ENCODE results near the gene PFN3.

Gene PFN3

DNA sequence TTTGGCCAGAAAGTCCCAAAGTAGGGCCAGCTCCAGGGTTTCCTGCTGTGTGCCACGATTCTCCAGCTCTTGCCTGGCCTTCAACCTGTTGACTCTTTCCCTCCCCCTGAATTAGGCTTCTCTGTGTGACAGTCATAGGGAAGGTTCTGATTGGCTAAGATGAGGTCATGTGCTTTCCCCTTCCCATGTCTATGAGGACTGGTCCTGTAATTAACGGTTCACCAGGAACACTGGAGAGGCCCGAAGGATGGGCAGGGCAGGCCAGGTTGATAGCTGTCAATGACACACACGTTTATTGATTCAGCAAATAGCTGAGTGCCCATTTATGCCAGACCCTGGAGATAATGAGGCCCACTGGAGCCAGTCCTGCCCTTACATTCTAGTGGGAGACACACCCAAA is 37.2 kb upstream of the PFN3 start:
- no peak overlapping the region for H2AFZ ChIP-seq (ENCODE audit: low read depth)
- no peaks in the 10 kb centered on the region for H3K79me2 ChIP-seq (ENCODE audit: insufficient read depth, low read depth)
- H3K36me3 ChIP-seq (ENCODE audit: insufficient read depth): no peaks in the 10 kb centered on the region
- H3K27ac ChIP-seq: no peak overlapping the region
- H3K4me1 ChIP-seq (ENCODE audit: low read depth, poor library complexity, severe bottlenecking): peaks cover 4% of the 10 kb centered on the region
- TF ChIP-seq, protein P1, sequence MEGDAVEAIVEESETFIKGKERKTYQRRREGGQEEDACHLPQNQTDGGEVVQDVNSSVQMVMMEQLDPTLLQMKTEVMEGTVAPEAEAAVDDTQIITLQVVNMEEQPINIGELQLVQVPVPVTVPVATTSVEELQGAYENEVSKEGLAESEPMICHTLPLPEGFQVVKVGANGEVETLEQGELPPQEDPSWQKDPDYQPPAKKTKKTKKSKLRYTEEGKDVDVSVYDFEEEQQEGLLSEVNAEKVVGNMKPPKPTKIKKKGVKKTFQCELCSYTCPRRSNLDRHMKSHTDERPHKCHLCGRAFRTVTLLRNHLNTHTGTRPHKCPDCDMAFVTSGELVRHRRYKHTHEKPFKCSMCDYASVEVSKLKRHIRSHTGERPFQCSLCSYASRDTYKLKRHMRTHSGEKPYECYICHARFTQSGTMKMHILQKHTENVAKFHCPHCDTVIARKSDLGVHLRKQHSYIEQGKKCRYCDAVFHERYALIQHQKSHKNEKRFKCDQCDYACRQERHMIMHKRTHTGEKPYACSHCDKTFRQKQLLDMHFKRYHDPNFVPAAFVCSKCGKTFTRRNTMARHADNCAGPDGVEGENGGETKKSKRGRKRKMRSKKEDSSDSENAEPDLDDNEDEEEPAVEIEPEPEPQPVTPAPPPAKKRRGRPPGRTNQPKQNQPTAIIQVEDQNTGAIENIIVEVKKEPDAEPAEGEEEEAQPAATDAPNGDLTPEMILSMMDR (conservative IDR thresholded peaks at IDR 0.05; ENCODE audit: low read depth, low read length): no peak
- no peaks in the 10 kb centered on the region for H4K20me1 ChIP-seq (ENCODE audit: insufficient read depth)
- no peaks in the 10 kb centered on the region for H3K27me3 ChIP-seq (ENCODE audit: insufficient read depth, low read depth)
- H3K4me3 ChIP-seq (IDR thresholded peaks at IDR 0.05; ENCODE audit: insufficient read depth, low read depth, low read length): no peak overlapping the region
- no peak overlapping the region for H3K4me2 ChIP-seq
- H3K9ac ChIP-seq: no peak overlapping the region

DNA sequence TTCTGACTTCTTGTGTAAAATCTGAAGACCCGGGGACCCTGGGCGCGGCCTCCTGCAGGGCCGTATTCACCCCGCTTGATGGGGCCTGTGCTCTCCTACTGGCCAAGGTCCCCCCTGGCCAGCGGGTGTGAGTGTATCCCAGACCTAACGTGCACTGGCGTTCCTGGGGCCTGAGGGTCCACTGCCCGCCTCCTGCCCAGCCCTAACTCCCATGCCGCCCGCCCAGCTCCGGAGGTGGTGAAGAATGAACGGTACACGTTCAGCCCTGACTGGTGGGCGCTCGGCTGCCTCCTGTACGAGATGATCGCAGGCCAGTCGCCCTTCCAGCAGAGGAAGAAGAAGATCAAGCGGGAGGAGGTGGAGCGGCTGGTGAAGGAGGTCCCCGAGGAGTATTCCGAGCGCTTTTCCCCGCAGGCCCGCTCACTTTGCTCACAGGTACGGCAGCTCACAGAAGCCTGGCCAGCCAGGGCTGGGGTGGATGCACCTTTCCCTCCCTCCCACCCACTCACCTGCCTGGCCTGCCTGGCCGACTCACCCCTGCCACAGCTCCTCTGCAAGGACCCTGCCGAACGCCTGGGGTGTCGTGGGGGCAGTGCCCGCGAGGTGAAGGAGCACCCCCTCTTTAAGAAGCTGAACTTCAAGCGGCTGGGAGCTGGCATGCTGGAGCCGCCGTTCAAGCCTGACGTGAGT is 35.5 kb upstream of the PFN3 start:
- Histone ChIP-seq H4K20me1 (ENCODE audit: insufficient read depth) (no peaks in the 10 kb centered on the region), H3K36me3 (ENCODE audit: insufficient read depth) (no peaks in the 10 kb centered on the region), H3K4me1 (ENCODE audit: low read depth, poor library complexity, severe bottlenecking) (peaks cover 19% of the 10 kb centered on the region), H3K79me2 (ENCODE audit: insufficient read depth, low read depth) (no peaks in the 10 kb centered on the region), H3K4me2 (no peak overlapping the region), H3K9ac (no peak overlapping the region), H3K27me3 (ENCODE audit: insufficient read depth, low read depth) (no peaks in the 10 kb centered on the region), H3K4me3 (IDR thresholded peaks at IDR 0.05; ENCODE audit: insufficient read depth, low read depth, low read length) (no peak overlapping the region), H2AFZ (ENCODE audit: low read depth) (no peak overlapping the region), H3K27ac (no peak overlapping the region)
- TF ChIP-seq, protein P1 (conservative IDR thresholded peaks at IDR 0.05; ENCODE audit: low read depth, low read length): no peak

DNA sequence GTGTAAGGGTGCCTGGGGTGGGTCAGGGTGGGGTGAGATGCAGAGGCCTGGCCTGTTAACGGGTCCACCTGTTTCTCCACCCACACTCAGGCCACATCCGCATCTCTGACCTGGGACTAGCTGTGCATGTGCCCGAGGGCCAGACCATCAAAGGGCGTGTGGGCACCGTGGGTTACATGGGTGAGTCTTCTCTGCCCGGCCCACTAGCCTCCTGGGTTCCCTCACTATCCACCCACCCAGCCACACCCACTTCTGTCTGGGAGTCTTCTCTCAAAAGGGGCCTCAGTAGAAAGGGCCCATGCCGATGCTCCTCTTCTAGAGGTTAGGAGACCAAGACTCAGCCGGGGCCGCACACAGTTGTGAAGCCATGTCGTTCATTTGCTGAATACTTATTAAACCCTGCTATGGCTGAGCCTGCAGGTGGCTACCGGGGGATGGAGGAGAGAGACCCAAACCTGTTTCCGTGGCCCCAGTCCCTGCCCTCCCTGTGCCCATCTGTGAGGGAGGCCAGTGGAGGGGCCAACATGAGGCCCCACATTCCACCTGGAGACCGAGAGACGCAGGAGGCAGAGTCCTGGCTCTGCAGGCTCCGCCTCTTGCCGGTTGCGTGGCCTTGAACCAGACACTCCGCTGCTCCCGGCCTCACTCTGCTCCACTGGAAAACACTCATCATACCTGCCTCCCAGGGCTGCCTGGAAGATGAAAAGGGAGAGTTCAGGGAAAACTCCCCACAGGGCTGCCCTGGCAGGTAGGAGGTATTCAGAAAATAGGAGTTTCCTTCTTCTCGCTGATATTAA is 34.7 kb upstream of the PFN3 start:
- TF ChIP-seq, protein P1 (conservative IDR thresholded peaks at IDR 0.05; ENCODE audit: low read depth, low read length): no peak
- no peaks in the 10 kb centered on the region for H3K27me3 ChIP-seq (ENCODE audit: insufficient read depth, low read depth)
- H3K27ac ChIP-seq: no peak overlapping the region
- H3K4me2 ChIP-seq: no peak overlapping the region
- peaks cover 28% of the 10 kb centered on the region for H3K4me1 ChIP-seq (ENCODE audit: low read depth, poor library complexity, severe bottlenecking)
- H3K4me3 ChIP-seq (IDR thresholded peaks at IDR 0.05; ENCODE audit: insufficient read depth, low read depth, low read length): no peak overlapping the region
- H3K9ac ChIP-seq: no peak overlapping the region
- H4K20me1 ChIP-seq (ENCODE audit: insufficient read depth): no peaks in the 10 kb centered on the region
- no peaks in the 10 kb centered on the region for H3K79me2 ChIP-seq (ENCODE audit: insufficient read depth, low read depth)
- H2AFZ ChIP-seq (ENCODE audit: low read depth): no peak overlapping the region
- no peaks in the 10 kb centered on the region for H3K36me3 ChIP-seq (ENCODE audit: insufficient read depth)

DNA sequence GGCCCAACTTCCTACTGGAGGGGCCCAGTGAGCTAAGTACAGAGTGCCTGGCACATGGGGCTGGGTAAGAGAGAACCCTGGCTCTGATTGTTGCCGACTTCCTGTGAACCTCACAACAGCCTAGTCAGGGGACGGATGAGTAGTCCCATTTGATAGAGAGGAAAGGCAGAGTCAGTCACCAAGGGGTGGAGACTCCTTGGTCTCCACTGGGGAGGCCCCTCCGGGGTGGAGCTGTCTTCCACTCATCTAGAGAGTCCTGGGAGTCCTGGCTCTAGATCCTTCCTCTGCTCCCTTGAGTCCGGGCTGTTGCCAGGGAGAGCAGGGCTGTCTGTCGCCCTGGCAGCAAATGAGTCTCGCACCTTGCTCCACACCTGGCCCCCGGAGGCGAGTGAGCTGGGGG is 34.0 kb upstream of the PFN3 start:
- H3K79me2 ChIP-seq (ENCODE audit: insufficient read depth, low read depth): no peaks in the 10 kb centered on the region
- H3K4me1 ChIP-seq (ENCODE audit: low read depth, poor library complexity, severe bottlenecking): peaks cover 35% of the 10 kb centered on the region
- H3K27me3 ChIP-seq (ENCODE audit: insufficient read depth, low read depth): no peaks in the 10 kb centered on the region
- H3K27ac ChIP-seq: no peak overlapping the region
- no peaks in the 10 kb centered on the region for H3K36me3 ChIP-seq (ENCODE audit: insufficient read depth)
- no peaks in the 10 kb centered on the region for H4K20me1 ChIP-seq (ENCODE audit: insufficient read depth)
- no peak overlapping the region for H3K4me3 ChIP-seq (IDR thresholded peaks at IDR 0.05; ENCODE audit: insufficient read depth, low read depth, low read length)
- no peak overlapping the region for H3K9ac ChIP-seq
- no peak overlapping the region for H2AFZ ChIP-seq (ENCODE audit: low read depth)
- H3K4me2 ChIP-seq: no peak overlapping the region
- TF ChIP-seq, protein P1 (conservative IDR thresholded peaks at IDR 0.05; ENCODE audit: low read depth, low read length): no peak
